ENCODE measurements around the gene ZSCAN10.

ZSCAN10 gene

DNA sequence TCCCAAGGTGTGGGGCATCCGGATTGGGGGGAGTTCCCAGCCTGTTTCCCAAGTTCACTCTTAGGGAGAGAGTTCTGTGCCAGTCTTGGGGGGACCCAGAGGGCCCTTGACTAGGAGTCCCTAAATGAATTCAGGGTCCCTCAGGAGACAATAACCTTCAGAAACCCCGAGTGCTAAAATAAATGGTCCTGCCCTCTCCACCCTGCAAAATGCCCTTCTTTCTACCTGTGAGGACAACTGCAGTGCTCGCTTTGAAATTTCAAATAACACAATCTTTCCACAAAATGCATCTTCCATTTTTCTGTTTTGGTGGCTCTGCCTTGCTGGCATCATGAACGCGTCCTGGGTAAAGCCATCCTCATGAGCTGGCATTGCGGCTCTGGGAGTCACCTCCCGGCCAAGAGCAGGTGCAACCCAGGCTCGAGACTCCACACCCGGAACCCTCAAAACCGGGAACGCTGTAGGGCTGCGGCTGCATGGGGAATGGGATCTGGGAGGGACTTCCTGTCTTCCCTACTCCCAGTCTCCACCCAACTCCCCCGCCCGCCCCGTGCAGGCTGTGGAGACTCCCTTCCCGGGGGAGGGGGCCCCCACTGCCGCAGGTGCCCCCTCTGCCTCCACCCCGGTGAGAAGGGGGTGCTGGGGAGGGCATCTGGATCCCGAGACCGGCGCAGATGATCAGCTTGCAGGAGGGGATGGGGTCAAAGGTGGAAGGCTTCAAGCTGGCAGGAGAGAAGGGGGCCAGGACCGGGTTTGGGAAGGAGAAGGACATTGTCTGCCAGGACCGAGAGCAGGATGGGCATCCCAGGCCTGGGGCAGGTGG lies 13.2 kb upstream of the ZSCAN10 start, which contains the start of gene ZNF205:
Gene ZNF205 (plus strand): TSS at position 529 of the 823 bp plus-strand sequence. CDS start 845 bp downstream, outside the sequence.
- DNase-seq (ENCODE audit: low read depth): no peak

DNA sequence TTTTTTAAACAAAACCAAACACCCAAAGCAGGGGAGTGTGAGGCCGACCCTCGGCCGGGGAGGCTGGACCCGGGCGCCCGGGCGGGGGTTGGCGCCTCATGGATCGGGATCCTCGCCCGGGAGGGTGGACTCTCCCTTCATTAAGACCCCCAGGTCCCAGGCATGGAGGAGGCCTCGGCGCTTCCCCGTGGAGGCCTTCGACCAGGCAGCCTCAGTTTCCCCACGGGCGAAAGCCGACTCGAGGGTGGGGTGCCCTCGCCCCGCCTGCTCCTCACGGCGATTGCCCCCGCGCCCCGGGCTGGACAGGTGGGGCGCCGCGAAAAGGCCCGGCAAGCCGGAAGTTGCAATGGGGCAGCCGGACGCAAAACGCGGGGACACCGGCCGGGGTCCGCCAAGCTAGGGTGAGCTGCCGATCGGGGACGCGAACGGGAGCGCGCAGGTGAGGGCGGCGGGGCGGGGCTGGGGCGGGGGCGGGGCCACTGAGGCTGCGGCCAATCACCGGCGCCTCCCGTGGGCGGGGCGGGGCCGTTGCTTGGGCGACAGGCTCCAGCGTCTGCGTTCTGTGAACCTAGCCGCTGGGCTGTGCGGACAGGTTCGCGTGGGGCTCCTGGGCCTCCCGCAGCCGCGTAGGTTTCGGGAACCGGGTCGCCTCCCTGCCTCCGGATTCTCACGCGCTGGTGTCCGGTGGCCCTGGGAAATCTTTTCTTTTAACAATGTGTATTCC lies 7.3 kb upstream of the ZSCAN10 start:
- DNase-seq (ENCODE audit: low read depth): no peak

DNA sequence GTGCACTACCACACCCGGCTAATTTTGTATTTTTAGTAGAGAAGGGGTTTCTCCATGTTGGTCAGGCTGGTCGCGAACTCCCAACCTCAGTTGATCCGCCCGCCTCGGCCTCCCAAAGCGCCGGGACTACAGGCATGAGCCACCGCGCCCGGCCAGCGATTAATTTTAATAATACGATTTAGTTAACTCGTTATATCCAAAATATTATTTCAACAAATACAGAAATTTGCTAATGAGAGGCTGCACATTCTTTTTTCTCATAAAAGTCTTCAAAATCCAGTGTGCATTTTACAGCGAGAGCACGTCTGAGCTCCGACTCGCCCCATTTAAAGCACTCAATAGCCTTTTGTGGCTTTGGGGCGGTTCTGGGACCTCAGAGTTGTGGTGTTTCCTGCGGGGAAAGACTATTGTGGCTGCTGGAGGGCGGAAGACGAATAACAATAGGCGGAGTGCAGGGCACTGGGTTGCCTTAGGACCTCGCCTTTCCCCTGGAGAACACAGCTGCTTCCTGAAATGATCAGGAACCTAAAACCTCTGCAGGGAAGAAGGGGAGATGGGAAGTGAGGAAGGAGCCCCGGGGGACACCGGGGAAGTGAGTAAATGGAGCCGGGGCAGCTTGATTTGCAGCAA lies 2.9 kb upstream of the ZSCAN10 start:
- no peak for DNase-seq (ENCODE audit: low read depth)

DNA sequence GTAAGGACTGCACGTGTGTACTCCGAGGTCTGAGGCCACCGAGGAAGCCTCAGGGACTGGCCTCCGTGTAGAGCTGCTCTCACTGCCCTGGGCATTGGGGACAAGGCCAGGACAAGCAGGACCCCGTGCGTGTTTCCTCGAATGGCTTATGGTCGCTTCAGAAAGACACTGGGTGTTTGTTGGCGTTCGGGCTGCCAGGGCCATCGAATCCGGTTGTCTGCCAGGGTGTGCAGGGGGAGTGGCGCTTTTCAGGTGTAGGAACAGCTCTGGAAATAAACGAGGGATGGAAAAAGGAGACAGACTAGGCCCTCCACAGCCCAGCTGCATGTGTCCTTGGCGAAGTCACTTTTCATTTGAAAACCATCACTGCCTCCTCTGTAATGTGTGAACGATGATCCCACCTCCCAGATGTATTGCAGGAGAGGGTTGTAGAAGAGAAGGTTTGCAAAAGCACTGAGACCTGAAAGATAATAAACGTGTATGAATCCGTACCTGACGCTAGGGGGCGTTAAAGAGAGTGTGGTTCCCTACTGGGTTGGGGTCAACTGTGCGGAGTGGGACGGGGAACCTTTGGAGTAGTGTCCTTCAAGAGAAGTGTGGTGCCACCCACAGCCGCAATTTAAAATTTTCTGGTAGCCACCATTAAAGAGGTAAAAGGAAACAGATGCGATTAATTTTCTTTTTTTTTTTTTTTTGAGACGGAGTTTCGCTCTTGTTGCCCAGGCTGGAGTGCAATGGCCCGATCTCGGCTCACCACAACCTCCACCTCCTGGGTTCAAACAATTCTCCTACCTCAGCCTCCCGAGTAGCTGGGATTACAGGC lies 2.1 kb upstream of the ZSCAN10 start:
- no peak for DNase-seq (ENCODE audit: low read depth)

DNA sequence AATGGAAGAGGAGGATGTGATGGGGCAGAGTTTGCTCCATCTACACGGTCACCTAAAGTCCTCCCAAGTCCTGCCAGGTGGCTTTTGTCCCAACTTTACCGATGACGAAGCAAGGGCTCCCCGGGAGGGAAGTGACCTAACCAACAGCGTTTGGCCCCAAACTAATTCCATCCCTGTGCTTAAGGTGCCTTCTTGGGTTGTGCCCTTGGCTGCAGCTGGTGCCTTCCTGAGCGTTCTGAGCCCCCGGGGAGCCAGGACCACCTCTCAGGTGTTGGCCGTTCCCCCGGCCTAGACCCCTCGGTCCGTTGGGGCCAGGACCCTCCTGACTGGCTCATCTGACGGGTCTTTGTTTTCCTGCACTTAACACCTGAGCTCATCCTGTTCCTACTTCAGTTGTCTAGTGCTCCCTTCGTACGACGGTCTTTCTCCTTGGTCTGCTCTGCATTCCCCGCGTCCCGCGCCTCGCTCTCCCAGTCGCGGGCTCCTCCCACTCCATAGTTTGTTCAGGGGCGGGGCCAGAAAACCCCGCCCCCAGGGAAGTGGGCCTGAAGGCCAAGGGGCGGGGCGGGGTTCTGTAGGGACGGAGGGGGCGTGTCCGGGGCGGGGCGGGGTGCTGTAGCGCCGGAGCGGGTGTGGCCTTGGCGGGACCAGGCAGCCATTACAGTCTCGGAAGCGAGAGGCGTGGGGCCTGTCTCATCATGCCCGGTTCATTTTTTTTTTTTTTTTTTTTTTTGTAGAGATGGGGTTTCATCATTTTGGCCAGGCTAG lies 822 bp upstream of the ZSCAN10 start:
- no peak for DNase-seq (ENCODE audit: low read depth)

DNA sequence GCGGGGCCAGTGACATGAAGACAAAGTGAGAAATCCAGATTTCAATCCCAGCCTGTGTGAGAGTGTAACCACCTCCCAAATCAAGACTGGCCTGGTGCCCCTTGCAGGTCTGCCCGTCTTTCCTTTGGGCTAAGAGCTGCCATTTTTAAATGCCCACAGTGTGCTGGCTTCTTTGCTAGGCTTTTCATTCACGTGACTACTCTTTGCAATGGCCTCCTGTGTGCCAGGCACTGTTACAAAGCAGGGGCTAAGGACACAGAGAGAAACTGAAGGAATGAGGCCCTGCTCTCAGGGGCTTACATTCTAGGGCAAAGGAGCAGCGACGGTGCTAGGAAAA lies 269 bp upstream of the ZSCAN10 start:
- DNase-seq (ENCODE audit: low read depth): no peak

DNA sequence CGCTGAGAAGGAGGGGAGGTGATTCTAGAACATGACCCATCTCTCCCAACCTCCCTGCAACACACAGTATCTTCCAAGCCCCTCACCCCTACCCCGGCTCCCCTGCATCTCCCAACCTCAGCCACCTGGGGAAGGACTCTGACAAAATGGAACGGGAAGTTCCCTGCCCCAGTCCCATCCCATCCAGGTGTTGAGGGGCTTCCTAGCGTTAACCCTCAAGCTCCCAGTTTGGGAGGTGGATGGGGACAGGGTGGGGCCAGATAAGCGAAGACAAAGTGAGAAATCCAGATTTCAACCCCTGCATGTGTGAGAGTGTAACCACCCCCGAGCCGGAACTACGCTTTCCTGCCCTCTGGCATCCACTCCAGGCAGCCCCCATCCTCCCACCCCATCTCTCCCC lies 1.8 kb downstream of the ZSCAN10 start:
- no peak for DNase-seq (ENCODE audit: low read depth)

DNA sequence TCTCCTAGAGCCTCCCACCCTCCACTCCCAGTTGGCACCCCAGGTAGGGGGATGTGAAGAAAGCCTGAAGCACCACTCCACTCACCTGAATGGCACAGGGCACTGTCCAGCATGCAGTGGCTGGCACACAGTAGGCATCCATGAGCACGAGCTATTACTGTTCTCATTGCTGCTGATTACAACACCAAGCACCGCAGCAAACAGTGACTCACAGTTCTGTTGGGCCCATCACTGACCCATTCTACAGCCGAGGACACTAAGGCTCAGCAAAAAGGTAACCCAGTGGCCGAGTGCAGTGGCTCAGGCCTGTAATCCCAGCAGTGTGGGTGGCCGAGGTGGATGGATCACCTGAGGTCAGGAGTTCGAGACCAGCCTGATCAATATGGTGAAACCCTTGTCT lies 2.7 kb downstream of the ZSCAN10 start:
- DNase-seq (ENCODE audit: low read depth): no peak

DNA sequence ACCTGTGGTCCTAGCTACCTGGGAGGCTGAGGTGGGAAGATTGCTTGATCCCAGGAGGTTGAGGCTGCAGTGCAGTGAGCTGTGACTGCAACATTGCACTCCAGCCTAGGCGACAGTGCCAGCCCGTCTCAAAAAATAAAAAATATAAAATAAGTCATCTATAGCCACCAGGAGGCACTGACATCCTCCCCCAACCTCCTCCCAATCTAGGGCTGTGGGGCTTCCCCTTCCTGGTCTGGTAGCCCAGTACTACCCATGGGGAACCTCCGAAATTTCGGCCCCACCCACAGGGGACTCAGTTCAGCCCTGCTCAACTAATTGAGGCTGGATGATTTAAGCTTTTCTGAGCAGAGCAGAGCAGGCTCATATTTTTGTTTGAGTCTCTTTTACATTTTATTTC lies 3.2 kb downstream of the ZSCAN10 start:
- no peak for DNase-seq (ENCODE audit: low read depth)

DNA sequence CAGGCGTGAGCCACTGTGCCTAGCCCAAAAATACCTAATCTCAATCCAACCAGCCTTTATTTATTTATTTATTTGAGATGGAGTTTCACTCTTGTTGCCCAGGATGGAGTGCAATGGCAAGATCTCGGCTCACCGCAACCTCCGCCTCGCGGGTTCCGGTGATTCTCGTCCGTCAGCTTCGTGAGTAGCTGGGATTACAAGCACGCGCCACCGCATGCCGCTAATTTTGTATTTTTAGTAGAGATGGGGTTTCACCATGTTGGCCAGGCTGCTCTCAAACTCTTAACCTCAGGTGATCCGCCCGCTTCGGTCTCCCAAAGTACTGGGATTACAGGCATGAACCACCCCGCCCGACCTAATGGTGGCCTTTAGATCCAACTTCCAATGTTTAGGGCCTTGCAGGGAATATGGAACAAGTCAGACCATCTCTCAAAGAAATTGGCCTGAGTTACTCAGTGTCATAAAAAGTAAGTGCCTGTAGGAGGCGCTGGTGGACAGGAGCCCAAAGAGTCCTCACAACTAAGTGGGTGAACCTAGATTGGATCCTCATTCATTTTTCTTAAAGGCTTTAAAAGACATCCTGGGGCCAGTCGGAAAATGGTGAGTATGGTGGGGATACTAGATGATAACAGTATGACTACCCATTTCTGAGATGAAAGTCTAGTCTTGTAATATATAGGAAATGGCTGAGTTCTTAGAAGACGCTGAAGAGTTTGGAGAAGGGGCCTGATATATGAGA lies 4.6 kb downstream of the ZSCAN10 start:
- DNase-seq (ENCODE audit: low read depth): no peak

DNA sequence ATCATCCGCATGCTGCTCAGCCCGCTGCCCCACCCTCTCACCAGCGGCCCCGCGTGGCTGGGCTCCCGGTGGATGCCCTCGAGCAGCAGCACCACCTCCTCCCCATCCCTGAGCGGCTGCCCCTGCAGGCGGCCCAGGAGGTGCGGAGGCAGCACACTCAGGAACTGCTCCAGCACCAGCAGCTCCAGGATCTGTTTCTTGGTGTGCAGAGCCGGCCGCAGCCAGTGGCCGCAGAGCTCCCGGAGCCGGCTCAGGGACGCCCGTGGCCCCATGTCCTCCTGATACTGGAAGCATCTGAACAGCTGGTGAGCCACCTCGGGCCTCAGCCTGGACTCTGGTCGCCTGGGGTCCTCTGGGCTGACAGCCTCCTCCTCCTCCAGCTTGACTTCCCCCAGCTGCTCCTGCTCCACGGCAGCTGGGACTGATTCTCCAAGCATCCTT lies 6.6 kb downstream of the ZSCAN10 start:
- DNase-seq (ENCODE audit: low read depth): no peak

DNA sequence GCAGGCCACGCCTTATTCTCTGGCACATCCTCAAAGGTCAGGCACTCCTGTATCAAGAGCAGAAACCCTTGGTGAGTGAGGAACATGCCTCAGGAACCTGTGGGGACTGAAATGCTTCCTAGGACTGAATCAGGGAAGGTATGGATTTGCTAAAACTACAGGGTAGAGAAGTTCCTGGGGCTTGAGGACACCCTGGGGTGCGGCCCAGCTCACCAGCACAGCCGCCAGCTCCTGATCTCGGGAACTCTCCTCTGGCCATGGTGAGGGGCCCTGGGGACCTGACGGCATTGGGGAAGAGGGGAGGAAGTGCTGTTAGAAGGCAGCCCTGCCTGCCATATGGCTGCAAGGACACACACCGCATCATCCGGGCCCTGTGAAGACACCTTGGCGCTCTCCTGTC lies 7.5 kb downstream of the ZSCAN10 start:
- no peak for DNase-seq (ENCODE audit: low read depth)

DNA sequence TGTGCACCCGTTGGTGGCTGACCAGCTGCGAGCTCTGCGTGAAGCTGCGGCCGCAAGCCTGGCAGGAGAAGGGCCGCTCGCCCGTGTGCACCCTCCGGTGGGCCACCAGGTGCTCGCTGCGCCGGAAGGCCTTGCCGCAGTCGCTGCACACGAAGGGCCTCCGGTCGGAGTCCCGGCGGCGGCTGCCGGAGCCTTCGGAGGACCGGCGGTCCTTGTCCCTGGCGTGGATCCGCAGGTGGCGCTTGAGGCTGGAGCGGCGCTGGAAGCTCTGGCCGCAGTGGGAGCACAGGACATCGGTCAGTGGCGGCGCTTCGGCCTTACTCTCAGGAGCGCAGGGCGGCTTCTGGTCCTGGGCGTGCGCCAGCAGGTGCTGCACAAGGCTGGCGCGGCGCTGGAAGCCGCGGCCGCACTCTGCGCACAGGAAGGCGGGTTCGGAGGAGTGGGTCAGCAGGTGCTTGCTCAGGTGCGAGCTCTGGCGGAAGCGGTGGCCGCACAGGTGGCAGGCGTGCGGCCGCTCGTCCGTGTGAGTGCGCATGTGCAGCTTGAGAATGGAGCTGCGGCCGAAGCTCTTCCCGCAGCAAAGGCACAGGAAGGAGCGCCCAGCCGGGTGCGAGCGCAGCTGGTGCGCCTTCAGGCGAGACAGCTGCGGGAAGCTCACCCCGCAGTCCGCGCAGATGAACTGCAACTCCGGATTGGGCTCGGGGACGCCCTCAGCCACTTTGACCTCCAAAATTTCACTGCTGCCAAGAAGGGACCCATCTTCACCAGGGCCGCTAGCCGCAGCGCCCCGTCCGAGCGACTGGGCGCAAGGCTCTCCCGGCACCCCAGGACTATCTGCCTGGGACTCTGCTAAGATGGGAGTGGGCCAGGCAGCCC lies 9.1 kb downstream of the ZSCAN10 start:
- DNase-seq (ENCODE audit: low read depth): no peak

DNA sequence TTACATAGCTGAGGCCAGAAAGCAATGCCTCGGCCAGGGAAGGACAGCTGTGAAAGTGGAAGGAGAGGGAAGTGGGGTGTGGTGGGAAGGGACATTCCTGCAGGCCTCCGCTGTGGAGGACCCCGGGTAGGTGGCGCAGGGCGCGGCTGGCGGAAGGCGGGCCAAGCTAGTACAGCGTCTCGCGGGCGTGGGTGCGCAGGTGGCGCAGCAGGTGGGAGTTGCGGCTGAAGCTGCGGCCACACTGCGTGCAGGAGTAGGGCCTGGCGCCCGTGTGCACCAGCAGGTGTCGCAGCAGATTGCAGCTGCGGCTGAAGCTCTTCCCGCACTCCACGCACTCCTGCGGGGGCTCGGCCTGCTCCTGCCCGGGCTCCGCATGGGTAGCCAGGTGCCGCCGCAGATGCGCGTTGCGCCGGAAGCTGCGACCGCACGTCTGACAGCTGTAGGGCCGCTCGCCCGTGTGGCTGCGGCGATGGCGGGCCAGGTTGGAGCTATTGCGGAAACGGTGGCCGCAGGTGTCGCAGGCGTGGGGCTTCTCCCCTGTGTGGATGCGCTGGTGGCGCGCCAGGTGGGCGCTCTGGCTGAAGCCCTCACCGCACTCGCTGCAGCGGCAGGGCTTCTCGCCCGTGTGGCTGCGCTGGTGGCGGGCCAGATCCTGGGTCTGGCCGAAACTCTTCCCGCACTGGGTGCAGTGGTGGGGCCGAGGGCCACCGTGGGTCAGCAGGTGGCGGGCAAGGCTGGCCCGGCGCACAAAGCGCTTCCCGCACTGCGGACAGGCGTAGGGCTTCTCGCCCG lies 10.0 kb downstream of the ZSCAN10 start:
- no peak for DNase-seq (ENCODE audit: low read depth)

DNA sequence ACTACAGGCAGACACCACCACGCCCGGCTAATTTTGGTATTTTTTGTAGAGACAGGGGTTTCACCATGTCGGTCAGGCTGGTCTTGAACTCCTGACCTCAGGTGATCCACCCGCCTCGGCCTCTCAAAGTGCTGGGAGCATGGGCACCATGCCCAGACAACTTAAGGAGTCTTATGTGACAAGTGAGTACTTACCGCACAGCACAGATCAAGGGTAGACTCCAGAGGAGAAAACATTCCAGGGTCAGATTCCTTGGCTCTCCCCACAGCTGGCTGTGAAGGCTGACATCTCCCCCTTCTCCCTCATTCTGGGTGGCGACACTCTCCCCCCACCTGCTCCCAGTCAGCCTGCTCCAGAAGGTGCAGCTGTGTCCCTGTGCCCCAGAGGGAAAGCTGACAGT lies 10.6 kb downstream of the ZSCAN10 start:
- no peak for DNase-seq (ENCODE audit: low read depth)

DNA sequence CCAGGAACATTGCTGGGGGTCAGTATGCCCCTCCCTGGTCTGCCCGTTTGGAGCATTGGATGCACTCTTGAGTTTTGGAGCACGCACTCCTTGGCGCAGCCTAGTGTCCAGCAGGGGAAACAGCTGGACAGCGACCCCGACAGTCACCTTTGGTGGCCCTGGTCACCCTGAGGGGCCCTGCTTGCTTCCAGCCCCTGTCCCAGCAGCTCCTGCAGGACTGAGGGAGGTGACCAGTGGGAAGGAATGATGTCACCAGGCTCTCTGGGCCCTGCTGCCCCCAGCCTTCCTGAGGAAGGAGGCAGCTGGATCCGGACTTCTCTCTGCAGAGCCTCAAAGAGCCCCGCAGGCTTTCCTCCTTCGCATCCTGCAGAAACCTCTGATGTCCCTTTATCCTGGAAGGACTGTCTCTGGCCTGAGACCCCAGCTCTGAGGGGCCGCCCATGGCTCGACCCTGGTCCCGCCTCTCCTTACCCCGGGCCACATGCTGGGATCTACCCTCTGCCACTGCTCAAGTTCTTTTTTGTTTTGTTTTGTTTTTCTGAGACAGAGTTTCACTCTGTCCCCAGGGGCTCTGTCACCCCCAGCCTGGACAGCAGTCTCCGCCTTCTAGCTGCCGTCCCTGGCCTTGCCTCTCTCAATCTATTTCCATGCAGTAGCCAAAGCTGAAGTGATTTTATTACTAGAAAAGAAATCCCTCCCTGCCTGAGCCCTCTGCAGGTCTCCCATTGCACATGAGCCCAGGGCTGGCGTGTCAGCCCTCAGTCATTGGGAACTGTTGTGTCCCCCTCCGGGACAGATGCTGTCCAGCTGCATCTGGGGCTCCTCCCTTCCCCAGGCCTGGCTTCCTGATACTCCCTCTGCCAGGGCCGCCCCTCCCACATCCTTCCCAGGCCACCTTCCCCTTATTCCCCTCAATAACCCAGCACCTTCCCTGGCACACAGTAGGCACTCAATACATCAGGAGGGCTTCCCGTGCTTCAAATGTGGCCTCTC lies 11.6 kb downstream of the ZSCAN10 start:
- DNase-seq (ENCODE audit: low read depth): no peak

DNA sequence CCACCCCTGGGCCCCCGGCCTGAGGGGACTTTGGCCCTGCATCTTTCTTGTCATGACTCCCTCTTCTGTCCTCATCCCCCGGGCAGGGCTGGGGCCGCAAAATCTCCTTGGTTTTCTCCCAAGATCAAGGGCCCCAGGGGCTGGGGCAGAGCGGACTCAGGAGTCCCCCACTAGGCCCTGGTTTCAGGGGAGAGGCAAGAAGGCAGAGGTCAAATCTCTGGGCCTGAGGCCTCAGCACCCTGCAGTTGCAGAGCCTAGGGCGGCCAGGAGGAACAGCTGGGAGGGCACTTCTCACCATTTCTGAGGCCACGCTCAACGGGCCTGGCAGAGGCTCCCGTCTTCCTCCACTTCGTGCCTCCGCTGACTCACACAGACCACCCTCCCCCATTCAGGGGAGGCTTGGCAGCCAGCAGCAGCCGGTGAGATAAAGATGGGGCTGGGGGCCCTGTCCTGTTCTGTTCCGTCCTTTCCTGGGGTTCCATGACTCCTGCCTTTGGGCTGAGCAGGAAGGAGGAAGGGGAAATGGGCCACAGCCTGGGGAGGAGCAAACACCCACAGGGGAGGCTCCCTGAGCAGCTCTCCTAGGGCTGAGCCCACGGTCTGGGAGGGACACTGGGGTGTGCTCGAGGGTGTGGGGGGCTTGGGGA lies 12.4 kb downstream of the ZSCAN10 start:
- DNase-seq (ENCODE audit: low read depth): no peak
